Vagina (tissue), 2 donors: ENCODE data around the gene UQCRQ. TPM values are rescaled to one million over a fixed set of nuclear protein-coding genes. Genes with fewer than 3 reads are reported as not detected.

Source experiments
- DNase-seq, 2 donors: peaks; one replicate each; pipeline ENCODE4 v3.0.0-alpha.2; 2017; ENCODE audit errors: extremely low spot score in 2 of 2
- H3K27ac ChIP-seq: fragments of 200-600 bp; sonication (generic); one replicate; pipeline ENCODE4 v1.5.1; 2019
- H3K27me3 ChIP-seq: fragments of 200-600 bp; sonication (generic); one replicate; pipeline ENCODE4 v1.5.1; 2019
- H3K36me3 ChIP-seq, 2 donors: fragments of 200-600 bp; sonication (generic); one replicate each; pipeline ENCODE4 v1.5.1; 2017 to 2019
- H3K4me1 ChIP-seq: fragments of 200-600 bp; sonication (generic); one replicate; pipeline ENCODE4 v1.5.1; 2019
- H3K4me3 ChIP-seq, 2 donors: fragments of 200-600 bp; sonication (generic); 1 replicate in 1 of 2; 2 replicates in 1 of 2; pipeline ENCODE4 v1.5.1; 2016 to 2019
- H3K9me3 ChIP-seq: fragments of 200-600 bp; sonication (generic); one replicate; pipeline ENCODE4 v1.5.1; 2019
- POLR2A ChIP-seq, 2 donors: fragments of 450-650 bp; IDR thresholded peaks; one replicate each; pipeline ENCODE4 v1.6.1; 2017; ENCODE audit warnings: antibody characterized with exemption in 2 of 2, mild to moderate bottlenecking in 2 of 2, moderate library complexity in 2 of 2
- POLR2AphosphoS5 ChIP-seq, 2 donors: sonication (generic); formaldehyde crosslinking; IDR thresholded peaks; one replicate each; pipeline ENCODE4 v1.9.0; 2017; ENCODE audit warnings: antibody characterized with exemption in 2 of 2, mild to moderate bottlenecking in 2 of 2, low read depth in 1 of 2; ENCODE audit not compliant: insufficient read depth in 1 of 2
- intact Hi-C: fragments of 100-400 bp; cut with DNase I; formaldehyde crosslinking; loops from one replicate; pipeline ENCODE4 v1.15.1; 2023
- total RNA-seq: library from RNA; depleted of rRNA; stranded (reverse); fragments of >200 nt; gene quantifications from one replicate; pipeline ENCODE4 v1.2.3, GENCODE V29; 2016
- TF ChIP-seq, protein P1 (sequence below), 3 experiments: fragments of 450-650 bp in 2 of 3; fragments of 200-600 bp in 1 of 3; sonication (generic) in 1 of 3; IDR thresholded peaks; one replicate each; pipeline ENCODE4 v1.5.1; 2017 to 2019; ENCODE audit warnings: antibody characterized with exemption in 3 of 3, mild to moderate bottlenecking in 2 of 3, moderate library complexity in 2 of 3

The UQCRQ gene
- total RNA-seq, 1 donor from 2014 or later, result 189 TPM

DNA sequence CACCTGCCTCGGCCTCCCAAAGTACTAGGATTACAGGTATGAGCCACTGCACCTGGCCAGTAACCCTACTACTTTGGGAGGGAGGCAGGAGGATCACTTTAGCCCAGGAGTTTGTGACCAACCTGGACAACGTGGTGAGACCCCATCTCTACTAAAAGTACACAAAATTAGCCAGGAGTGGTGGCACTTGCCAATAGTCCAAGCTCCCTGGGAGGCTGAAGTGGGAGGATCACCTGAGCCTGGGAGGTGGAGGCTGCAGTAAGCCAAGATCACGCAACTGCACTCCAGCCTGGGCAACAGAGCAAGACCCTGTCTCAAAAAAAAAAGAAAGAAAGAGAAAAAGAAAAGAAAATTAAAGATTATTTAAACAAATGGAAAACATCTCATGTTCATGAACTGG is 10.4 kb upstream of the UQCRQ start:
- Histone ChIP-seq H3K4me1 (no peaks in the 10 kb centered on the region), H3K4me3 (no peak overlapping the region), H3K27ac (no peak overlapping the region), H3K9me3 (no peaks in the 10 kb centered on the region), H3K27me3 (no peaks in the 10 kb centered on the region), H3K36me3 (no peaks in the 10 kb centered on the region)
- no peak for DNase-seq
- TF ChIP-seq POLR2A (IDR thresholded peaks at IDR 0.05) (no peak), POLR2AphosphoS5 (IDR thresholded peaks at IDR 0.05; ENCODE audit: insufficient read depth in 1 of 2, low read depth in 1 of 2) (no peak)
- TF ChIP-seq, protein P1, sequence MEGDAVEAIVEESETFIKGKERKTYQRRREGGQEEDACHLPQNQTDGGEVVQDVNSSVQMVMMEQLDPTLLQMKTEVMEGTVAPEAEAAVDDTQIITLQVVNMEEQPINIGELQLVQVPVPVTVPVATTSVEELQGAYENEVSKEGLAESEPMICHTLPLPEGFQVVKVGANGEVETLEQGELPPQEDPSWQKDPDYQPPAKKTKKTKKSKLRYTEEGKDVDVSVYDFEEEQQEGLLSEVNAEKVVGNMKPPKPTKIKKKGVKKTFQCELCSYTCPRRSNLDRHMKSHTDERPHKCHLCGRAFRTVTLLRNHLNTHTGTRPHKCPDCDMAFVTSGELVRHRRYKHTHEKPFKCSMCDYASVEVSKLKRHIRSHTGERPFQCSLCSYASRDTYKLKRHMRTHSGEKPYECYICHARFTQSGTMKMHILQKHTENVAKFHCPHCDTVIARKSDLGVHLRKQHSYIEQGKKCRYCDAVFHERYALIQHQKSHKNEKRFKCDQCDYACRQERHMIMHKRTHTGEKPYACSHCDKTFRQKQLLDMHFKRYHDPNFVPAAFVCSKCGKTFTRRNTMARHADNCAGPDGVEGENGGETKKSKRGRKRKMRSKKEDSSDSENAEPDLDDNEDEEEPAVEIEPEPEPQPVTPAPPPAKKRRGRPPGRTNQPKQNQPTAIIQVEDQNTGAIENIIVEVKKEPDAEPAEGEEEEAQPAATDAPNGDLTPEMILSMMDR (IDR thresholded peaks at IDR 0.05), result no peak
- intact Hi-C loops, result no loop called here

DNA sequence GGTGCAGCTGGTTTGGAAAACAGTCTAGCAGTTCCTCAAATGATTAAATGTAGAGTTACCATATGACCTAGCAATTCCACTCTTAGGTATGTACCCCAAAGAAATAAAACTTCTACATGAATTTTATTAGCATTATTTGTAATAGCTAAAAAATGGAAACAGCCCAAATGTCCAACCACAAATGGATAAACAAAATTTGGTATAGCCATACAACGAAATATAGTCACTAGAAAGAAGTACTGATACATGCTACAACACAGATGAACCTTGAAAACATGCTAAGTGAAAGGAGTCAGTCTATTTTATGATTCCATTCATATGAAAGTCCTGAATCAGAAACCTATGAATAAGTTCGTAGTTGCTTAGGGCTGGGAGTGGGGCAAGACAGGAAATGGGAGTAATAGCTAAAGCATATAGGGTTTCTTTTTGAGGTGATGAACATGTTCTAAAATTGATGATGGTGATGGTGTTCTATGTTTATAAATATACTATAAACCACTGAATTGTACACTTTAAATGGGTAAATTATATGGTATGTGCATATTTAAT is 6.5 kb upstream of the UQCRQ start:
- TF ChIP-seq, protein P1 (IDR thresholded peaks at IDR 0.05), result no peak
- TF ChIP-seq POLR2A (IDR thresholded peaks at IDR 0.05), result no peak
- intact Hi-C loops, result no loop called here
- DNase-seq, result no peak
- Histone ChIP-seq H3K36me3 (no peaks in the 10 kb centered on the region), H3K4me3 (no peak overlapping the region), H3K27ac (no peak overlapping the region), H3K9me3 (no peaks in the 10 kb centered on the region), H3K27me3 (no peaks in the 10 kb centered on the region), H3K4me1 (no peaks in the 10 kb centered on the region)

DNA sequence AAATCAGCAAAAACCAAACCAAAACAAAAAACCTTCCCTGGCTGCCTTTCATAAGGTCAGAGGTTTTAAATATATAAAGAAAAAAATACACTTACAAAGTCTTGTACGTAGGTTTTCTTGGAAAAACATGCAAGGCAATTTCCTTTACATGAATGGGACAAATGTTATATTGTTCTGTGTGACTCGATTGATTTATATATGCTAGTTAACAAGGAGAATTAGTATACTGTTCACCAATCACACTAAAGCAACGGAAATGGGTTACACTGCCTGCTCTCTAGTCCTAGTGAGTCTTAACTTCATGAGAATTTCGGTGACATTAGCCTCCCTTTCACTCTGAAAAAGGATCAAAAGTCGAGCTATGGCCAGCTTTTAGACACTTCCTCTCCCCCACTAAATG is 5.7 kb upstream of the UQCRQ start:
- intact Hi-C loops, result no loop called here
- DNase-seq, result no peak
- TF ChIP-seq, protein P1 (IDR thresholded peaks at IDR 0.05), result no peak
- no peak for TF ChIP-seq POLR2AphosphoS5 (IDR thresholded peaks at IDR 0.05; ENCODE audit: insufficient read depth in 1 of 2, low read depth in 1 of 2)
- TF ChIP-seq POLR2A (IDR thresholded peaks at IDR 0.05), result no peak

DNA sequence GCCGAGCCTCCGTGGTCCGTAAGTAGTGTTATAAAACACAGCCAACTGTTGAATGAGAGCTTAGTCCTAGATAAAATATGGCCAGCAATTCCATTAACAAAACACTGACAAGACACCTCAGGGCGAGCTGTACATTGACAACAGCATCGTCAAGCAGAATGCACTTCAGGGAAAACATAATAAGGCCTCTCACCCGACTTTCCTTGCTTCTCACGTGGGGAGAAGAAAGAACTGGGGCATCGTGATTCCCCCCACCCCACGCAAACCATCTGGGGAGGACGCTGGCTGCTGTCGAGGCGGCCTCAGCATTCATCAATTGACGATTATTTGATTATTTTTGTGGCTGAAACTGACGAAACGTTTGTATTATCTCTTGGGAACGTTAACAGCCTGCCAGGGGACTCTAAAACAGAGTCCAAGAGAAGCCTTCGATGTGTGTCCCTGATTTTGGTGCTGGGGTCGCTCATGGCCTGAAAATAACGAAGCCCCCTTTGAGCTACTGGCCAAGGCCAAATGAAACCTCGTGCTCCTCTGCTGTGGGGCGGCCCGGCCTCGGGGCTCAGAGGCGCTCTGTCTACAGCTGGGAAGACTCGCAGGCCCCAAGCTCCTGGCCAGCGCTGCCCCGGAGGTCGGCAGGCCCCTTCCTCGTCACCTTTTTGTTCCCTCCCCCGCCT is 637 bp upstream of the UQCRQ start:
- no peaks in the 10 kb centered on the region for H3K27me3 ChIP-seq
- peak overlapping the region; percentile 99 for H3K27ac ChIP-seq
- no peak for DNase-seq
- H3K36me3 ChIP-seq, result peaks cover 0 to 25% of the 10 kb centered on the region in 2 donors
- peak overlapping the region; percentile 82 to 86 for H3K4me3 ChIP-seq
- H3K4me1 ChIP-seq, result peaks cover 24% of the 10 kb centered on the region
- H3K9me3 ChIP-seq, result no peaks in the 10 kb centered on the region
- TF ChIP-seq POLR2AphosphoS5 (IDR thresholded peaks at IDR 0.05; ENCODE audit: insufficient read depth in 1 of 2, low read depth in 1 of 2), result no peak
- TF ChIP-seq, protein P1 (IDR thresholded peaks at IDR 0.05), result no peak
- TF ChIP-seq POLR2A (IDR thresholded peaks at IDR 0.05), result no peak
- intact Hi-C loops, result loop anchor here (5.0 kb wide), 1 partner anchor 39 kb away; no protein-coding TSS in a partner anchor

More for the DNA sequence above, 5.7 kb upstream of the UQCRQ start:
- H3K4me3 ChIP-seq, result no peak overlapping the region
- H3K9me3 ChIP-seq, result no peaks in the 10 kb centered on the region
- H3K36me3 ChIP-seq, result no peaks in the 10 kb centered on the region
- peaks cover 3% of the 10 kb centered on the region for H3K4me1 ChIP-seq
- H3K27me3 ChIP-seq, result no peaks in the 10 kb centered on the region
- no peak overlapping the region for H3K27ac ChIP-seq

DNA sequence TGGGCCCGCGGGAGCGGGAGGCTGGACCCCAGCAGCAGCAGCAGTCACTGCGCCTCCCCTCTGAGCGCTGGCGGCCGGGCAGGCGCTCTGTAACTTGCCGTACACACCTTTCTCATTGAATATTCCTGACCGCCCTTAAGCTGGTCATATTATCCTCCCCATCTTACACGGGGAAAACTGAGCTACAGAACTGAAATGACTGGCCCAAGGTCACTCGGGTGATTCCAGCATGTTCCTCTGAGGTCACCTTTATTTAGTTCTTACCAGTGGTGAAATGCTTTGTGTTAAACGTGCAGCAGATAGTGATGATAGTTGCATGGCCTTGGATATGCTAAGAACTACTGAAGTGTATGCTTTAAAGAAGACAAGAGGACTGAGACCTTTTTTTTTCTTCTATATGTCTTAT is 607 bp downstream of the UQCRQ start:
- intact Hi-C loops, result loop anchor here (5.0 kb wide), 1 partner anchor 40 kb away; no protein-coding TSS in a partner anchor

More for the DNA sequence above, 607 bp downstream of the UQCRQ start:
- TF ChIP-seq POLR2A (IDR thresholded peaks at IDR 0.05), result no peak
- no peak for TF ChIP-seq POLR2AphosphoS5 (IDR thresholded peaks at IDR 0.05; ENCODE audit: insufficient read depth in 1 of 2, low read depth in 1 of 2)
- peaks cover 24% of the 10 kb centered on the region for H3K4me1 ChIP-seq
- H3K9me3 ChIP-seq, result no peaks in the 10 kb centered on the region
- peak overlapping the region; percentile 82 to 86 for H3K4me3 ChIP-seq
- no peak for DNase-seq
- no peaks in the 10 kb centered on the region for H3K27me3 ChIP-seq
- peaks cover 0 to 27% of the 10 kb centered on the region in 2 donors for H3K36me3 ChIP-seq
- H3K27ac ChIP-seq, result peak overlapping the region; percentile 99
